H1 (cell line): Measurements from ENCODE around the gene DYNLT3. TPM values are rescaled to one million over a fixed set of nuclear protein-coding genes. Genes with fewer than 3 reads are reported as not detected.

ENCODE experiments used
- CTCF ChIA-PET: fragments of 300-600 bp; sonication (Branson Sonifier 250); formaldehyde crosslinking; loops from one replicate; lab custom pipeline; 2021; ENCODE audit not compliant: partially characterized antibody; lab: Charles Lee
- POLR2A ChIA-PET: fragments of 300-600 bp; sonication (Branson Sonifier 250); formaldehyde crosslinking; loops from one replicate; lab custom pipeline; 2021; ENCODE audit warnings: inconsistent platforms; ENCODE audit not compliant: partially characterized antibody; lab: Charles Lee
- DNase-seq, 2 experiments: peaks; one replicate each; pipeline versions ENCODE4 v3.0.0 to v3.0.0-alpha.2; 2010 to 2022; ENCODE audit warnings: low spot score in 2 of 2, low read depth in 1 of 2, mixed read lengths in 1 of 2
- FAIRE-seq: peaks from 2 replicates; lab custom pipeline; 2011; peaks lifted over from hg19 to GRCh38; lab: Jason Lieb, UNC
- H2AFZ ChIP-seq: 2 replicates; pipeline ENCODE4 v1.8.1; 2012; ENCODE audit warnings: low read length, inconsistent platforms
- H2AK5ac ChIP-seq: 2 replicates; pipeline ENCODE4 v1.6.1; 2013; ENCODE audit warnings: low read depth, low read length
- H2BK120ac ChIP-seq: replicated peaks from 2 replicates; pipeline ENCODE3; 2013; ENCODE audit warnings: low read depth, low read length, inconsistent platforms
- H2BK12ac ChIP-seq: 2 replicates; pipeline ENCODE4 v1.6.1; 2013; ENCODE audit warnings: low read depth, low read length
- H2BK15ac ChIP-seq: 2 replicates; pipeline ENCODE4 v1.6.1; 2013; ENCODE audit warnings: low read length
- H2BK20ac ChIP-seq: 2 replicates; pipeline ENCODE4 v1.6.1; 2013; ENCODE audit warnings: low read length
- H2BK5ac ChIP-seq: 2 replicates; pipeline ENCODE4 v1.6.1; 2013; ENCODE audit warnings: low read depth, low read length
- H3K14ac ChIP-seq: 2 replicates; pipeline ENCODE4 v1.6.1; 2013; ENCODE audit warnings: inconsistent platforms; ENCODE audit not compliant: insufficient read length
- H3K18ac ChIP-seq: 2 replicates; pipeline ENCODE4 v1.6.1; 2013; ENCODE audit warnings: low read length; ENCODE audit errors: extremely low read depth
- H3K23ac ChIP-seq: 2 replicates; pipeline ENCODE4 v1.6.1; 2013; ENCODE audit warnings: inconsistent platforms; ENCODE audit not compliant: insufficient read length
- H3K23me2 ChIP-seq: 2 replicates; pipeline ENCODE4 v1.6.1; 2013; ENCODE audit warnings: low read depth, low read length
- H3K27ac ChIP-seq: 2 replicates; pipeline ENCODE4 v1.6.1; 2011; ENCODE audit warnings: low read depth, low read length, inconsistent platforms
- H3K27me3 ChIP-seq, 4 experiments: replicated peaks in 1 of 4; 1 replicate in 1 of 4; 2 replicates in 3 of 4; pipeline versions ENCODE4 v1.6.1 to v1.8.1; 2011 to 2013; ENCODE audit warnings: low read length in 3 of 4, mild to moderate bottlenecking in 3 of 4, inconsistent platforms in 2 of 4, mixed read lengths in 2 of 4, moderate library complexity in 1 of 4; ENCODE audit not compliant: control insufficient read depth in 3 of 4, insufficient read depth in 3 of 4; ENCODE audit errors: extremely low read depth in 1 of 4
- H3K36me3 ChIP-seq, 4 experiments: 2 replicates each; pipeline versions ENCODE4 v1.6.1 to v1.8.1; 2011 to 2013; ENCODE audit warnings: mild to moderate bottlenecking in 4 of 4, low read length in 3 of 4, moderate library complexity in 2 of 4, control low read depth in 1 of 4, inconsistent platforms in 1 of 4; ENCODE audit not compliant: insufficient read depth in 4 of 4, control insufficient read depth in 2 of 4
- H3K4ac ChIP-seq: replicated peaks from 2 replicates; pipeline ENCODE3; 2013; ENCODE audit warnings: low read length, low read depth, mixed read lengths, inconsistent platforms; ENCODE audit not compliant: insufficient read length
- H3K4me1 ChIP-seq, 4 experiments: replicated peaks in 1 of 4; 1 replicate in 1 of 4; 2 replicates in 3 of 4; pipeline versions ENCODE4 v1.6.1 to v1.8.1; 2011 to 2013; ENCODE audit warnings: low read length in 3 of 4, inconsistent platforms in 2 of 4, mixed read lengths in 1 of 4; ENCODE audit not compliant: insufficient read depth in 4 of 4, control insufficient read depth in 3 of 4
- H3K4me2 ChIP-seq, 2 experiments: 2 replicates each; pipeline versions ENCODE4 v1.6.1 to v1.8.1; 2011 to 2013; ENCODE audit warnings: low read depth in 2 of 2, low read length in 2 of 2, control low read depth in 1 of 2, inconsistent platforms in 1 of 2, mild to moderate bottlenecking in 1 of 2; ENCODE audit not compliant: insufficient read depth in 1 of 2
- H3K4me3 ChIP-seq, 4 experiments: fragments of 200-600, 300-600 bp in 1 of 4; sonication (generic), shearing (Covaris generic), sonication (Bioruptor Twin) in 1 of 4; 2 replicates each; pipeline versions ENCODE4 v1.5.1 to v1.8.1; 2011 to 2016; ENCODE audit warnings: low read length in 4 of 4, low read depth in 3 of 4, control low read depth in 2 of 4, inconsistent platforms in 2 of 4, mild to moderate bottlenecking in 2 of 4, mixed read lengths in 1 of 4, moderate library complexity in 1 of 4; ENCODE audit not compliant: insufficient read depth in 2 of 4; ENCODE audit errors: extremely low read depth in 1 of 4
- H3K56ac ChIP-seq: replicated peaks from 2 replicates; pipeline ENCODE3; 2013; ENCODE audit warnings: low read depth, mild to moderate bottlenecking, mixed read lengths, low read length, inconsistent platforms; ENCODE audit not compliant: insufficient read length
- H3K79me1 ChIP-seq: 2 replicates; pipeline ENCODE4 v1.6.1; 2013; ENCODE audit warnings: low read depth, low read length, control low read depth
- H3K79me2 ChIP-seq, 2 experiments: 2 replicates each; pipeline versions ENCODE4 v1.6.1 to v1.8.1; 2012 to 2013; ENCODE audit warnings: low read length in 2 of 2, mild to moderate bottlenecking in 2 of 2, inconsistent platforms in 1 of 2; ENCODE audit not compliant: insufficient read depth in 2 of 2, control insufficient read depth in 1 of 2
- H3K9ac ChIP-seq, 4 experiments: replicated peaks in 1 of 4; 1 replicate in 1 of 4; 2 replicates in 3 of 4; pipeline versions ENCODE4 v1.6.1 to v1.8.1; 2011 to 2013; ENCODE audit warnings: low read depth in 3 of 4, low read length in 3 of 4, control low read depth in 2 of 4, mild to moderate bottlenecking in 2 of 4, moderate library complexity in 2 of 4, inconsistent platforms in 1 of 4; ENCODE audit errors: extremely low read depth in 1 of 4
- H3K9me3 ChIP-seq, 2 experiments: 2 replicates each; pipeline versions ENCODE4 v1.6.1 to v1.8.1; 2012 to 2013; ENCODE audit warnings: mild to moderate bottlenecking in 2 of 2, moderate library complexity in 2 of 2, control low read depth in 1 of 2, inconsistent platforms in 1 of 2, low read depth in 1 of 2, low read length in 1 of 2, mixed read lengths in 1 of 2; ENCODE audit not compliant: insufficient read depth in 2 of 2
- H4K20me1 ChIP-seq, 2 experiments: replicated peaks in 1 of 2; 2 replicates each; pipeline versions ENCODE3 to v1.8.1; 2011 to 2013; ENCODE audit warnings: inconsistent platforms in 2 of 2, low read length in 2 of 2, mild to moderate bottlenecking in 1 of 2; ENCODE audit not compliant: insufficient read depth in 2 of 2, control insufficient read depth in 1 of 2
- H4K5ac ChIP-seq: 2 replicates; pipeline ENCODE4 v1.6.1; 2013; ENCODE audit warnings: low read length, low read depth, mixed read lengths, inconsistent platforms; ENCODE audit not compliant: insufficient read length
- H4K8ac ChIP-seq: 2 replicates; pipeline ENCODE4 v1.8.0; 2013; ENCODE audit warnings: mild to moderate bottlenecking, moderate library complexity, low read length, inconsistent platforms; ENCODE audit not compliant: insufficient read depth; ENCODE audit errors: extremely low read depth
- H4K91ac ChIP-seq: replicated peaks from 2 replicates; pipeline ENCODE3; 2013; ENCODE audit warnings: low read length, mixed read lengths, inconsistent platforms; ENCODE audit not compliant: insufficient read length
- ATF2 ChIP-seq: IDR thresholded peaks from 2 replicates; pipeline ENCODE4 v1.6.1; 2012; ENCODE audit warnings: low read length, inconsistent platforms
- CBX8 ChIP-seq: fragments of 300-800, 300-1000 bp; sonication (generic); IDR thresholded peaks from 2 replicates; pipeline ENCODE4 v1.7.1; 2016; ENCODE audit warnings: low read depth, low read length, borderline replicate concordance
- CHD2 ChIP-seq: IDR thresholded peaks from 2 replicates; pipeline ENCODE4 v1.6.1; 2012; ENCODE audit warnings: low read length, improper control_type of control experiment
- FOSL1 ChIP-seq: IDR thresholded peaks from 2 replicates; pipeline ENCODE4 v1.6.1; 2011; ENCODE audit warnings: mild to moderate bottlenecking, low read depth, low read length, moderate library complexity; ENCODE audit not compliant: insufficient read depth
- HDAC6 ChIP-seq: IDR thresholded peaks from one replicate; pipeline ENCODE4 v1.7.1; 2012; ENCODE audit warnings: low read depth, mild to moderate bottlenecking, inconsistent platforms, low read length, moderate library complexity
- KDM5A ChIP-seq: fragments of 200-600 bp; IDR thresholded peaks from 2 replicates; pipeline ENCODE4 v1.7.1; 2012; ENCODE audit warnings: mild to moderate bottlenecking, low read length, inconsistent platforms, mixed read lengths
- PHF8 ChIP-seq: fragments of 200-600 bp; sonication (generic); conservative IDR thresholded peaks from 2 replicates; pipeline ENCODE4 v1.7.1; 2012; ENCODE audit warnings: low read depth, mild to moderate bottlenecking, inconsistent platforms, low read length, moderate library complexity
- RFX5 ChIP-seq: IDR thresholded peaks from 2 replicates; pipeline ENCODE4 v1.6.1; 2011; ENCODE audit warnings: low read depth, low read length, improper control_type of control experiment, borderline replicate concordance
- SIRT6 ChIP-seq: IDR thresholded peaks from one replicate; pipeline ENCODE4 v1.7.1; 2012; ENCODE audit warnings: low read length, inconsistent platforms
- SRF ChIP-seq: IDR thresholded peaks from 2 replicates; pipeline ENCODE4 v1.6.1; 2011; ENCODE audit warnings: mild to moderate bottlenecking, low read depth, low read length, moderate library complexity
- SUZ12 ChIP-seq: fragments of 200-600 bp; sonication (generic); IDR thresholded peaks from 2 replicates; pipeline ENCODE4 v1.6.1; 2012; ENCODE audit warnings: mild to moderate bottlenecking, inconsistent platforms, low read length, moderate library complexity, mixed read lengths
- TAF1 ChIP-seq: IDR thresholded peaks from 2 replicates; pipeline ENCODE4 v1.6.1; 2011; ENCODE audit warnings: mild to moderate bottlenecking, low read depth, low read length
- TEAD4 ChIP-seq: IDR thresholded peaks from 2 replicates; pipeline ENCODE4 v1.6.1; 2012; ENCODE audit warnings: low read depth, low read length, inconsistent platforms, mixed read lengths
- ZNF274 ChIP-seq: IDR thresholded peaks from 2 replicates; pipeline ENCODE4 v1.7.0; 2012; ENCODE audit warnings: low read length, borderline replicate concordance; ENCODE audit errors: extremely low read depth
- WGBS, 2 experiments: shearing (Covaris generic) in 1 of 2; methylation state at CpG; one replicate each; pipeline versions ENCODE4 v1.1.6 to v1.1.7; 2013 to 2015; ENCODE audit warnings: low lambda C conversion rate in 2 of 2, mixed read lengths in 2 of 2, inconsistent platforms in 1 of 2, low coverage in 1 of 2, missing lambda C conversion rate in 1 of 2; ENCODE audit not compliant: insufficient replicate concordance in 2 of 2, insufficient coverage in 1 of 2, insufficient read length in 1 of 2; ENCODE audit errors: extremely low coverage in 1 of 2, missing lambda C conversion rate in 1 of 2; 5-methylcytosine and 5-hydroxymethylcytosine counted together
- polyA plus RNA-seq, 7 experiments: library from polyadenylated mRNA; depleted of rRNA in 3 of 7; stranded (reverse) in 5 of 7; unstranded in 2 of 7; fragments of >200 nt in 5 of 7; fragments of 200-250 nt in 2 of 7; gene quantifications; 1 replicate in 5 of 7; 2 replicates in 1 of 7; 4 replicates in 1 of 7; pipeline versions ENCODE4 v1.2.1 to v1.2.3, GENCODE V29; 2011 to 2013; ENCODE audit warnings: missing spikeins in 2 of 7, mixed read lengths in 2 of 7
- total RNA-seq: library from RNA; stranded (reverse); fragmentation: NEBNext Ultra II Directional; extraction: Animal tissue kit (Norgen Biotek cat#: 25700); gene quantifications from 2 replicates; pipeline ENCODE4 v1.2.1, GENCODE V29; 2021

DYNLT3 gene
- total and polyA plus RNA-seq, 2 of the 8 experiments (the other 6 are each of a cell fraction or from before 2014, with no cell fraction given) = 2.3 to 3.5 TPM

DNA sequence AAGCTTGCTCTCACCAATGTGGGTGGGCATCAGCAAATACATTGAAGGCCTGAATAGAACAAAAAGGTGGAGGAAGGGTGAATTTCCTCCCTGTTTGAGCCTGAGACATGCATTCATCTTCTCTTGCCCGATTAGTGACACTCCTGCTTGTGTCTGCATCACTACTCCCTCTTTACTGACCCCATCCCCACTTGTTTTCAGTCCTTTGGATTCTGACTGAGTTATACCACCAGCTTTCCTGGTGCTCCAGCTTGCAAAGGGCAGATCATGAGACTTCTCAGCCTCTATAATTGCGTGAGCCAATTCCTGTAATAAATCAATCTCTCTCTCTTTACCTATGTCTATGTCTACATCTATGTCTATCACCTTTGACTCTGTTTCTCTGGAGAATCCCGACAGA lies 47.4 kb upstream of the DYNLT3 start:
- Histone ChIP-seq H3K4ac (no peak overlapping the region), H3K27me3 (no peaks in the 10 kb centered on the region), H3K79me1 (no peaks in the 10 kb centered on the region), H3K79me2 (no peaks in the 10 kb centered on the region), H3K4me3 (no peak overlapping the region), H3K9me3 (no peaks in the 10 kb centered on the region), H3K4me2 (no peak overlapping the region), H2BK12ac (no peak overlapping the region), H3K23ac (no peak overlapping the region), H2AK5ac (no peak overlapping the region), H2BK20ac (no peak overlapping the region), H3K14ac (no peak overlapping the region), H4K91ac (no peak overlapping the region), H3K9ac (no peak overlapping the region), H2BK15ac (no peak overlapping the region), H4K20me1 (no peaks in the 10 kb centered on the region), H3K23me2 (no peaks in the 10 kb centered on the region), H3K4me1 (no peaks in the 10 kb centered on the region), H4K5ac (no peak overlapping the region), H3K18ac (no peak overlapping the region), H2BK5ac (no peak overlapping the region), H3K36me3 (no peaks in the 10 kb centered on the region), H3K27ac (no peak overlapping the region), H2BK120ac (no peak overlapping the region), H4K8ac (no peak overlapping the region), H2AFZ (no peak overlapping the region; the same call in 1 of the 2 replicates), H3K56ac (no peak overlapping the region)
- FAIRE-seq (no peak), DNase-seq (no peak)
- ChIA-PET CTCF (interaction anchor here (0.7 to 0.9 kb wide), 2 partner anchors 11 to 22 kb away, joined by 3 to 4 read pairs; no protein-coding TSS in a partner anchor), POLR2A (no interaction called here)
- WGBS, 2 experiments = 77% methylated on average over 3 of the region's 3 CpGs; no CpG with 5 or more reads in 1 of the 2 experiments
- TF ChIP-seq CHD2 = no peak
- TF ChIP-seq SIRT6 = no peak
- TF ChIP-seq SRF = no peak
- TF ChIP-seq CBX8 = no peak
- no peak for TF ChIP-seq FOSL1
- no peak for TF ChIP-seq SUZ12
- no peak for TF ChIP-seq KDM5A
- TF ChIP-seq ATF2 = no peak
- no peak for TF ChIP-seq PHF8
- TF ChIP-seq ZNF274 = no peak
- TF ChIP-seq TAF1 = no peak
- no peak for TF ChIP-seq RFX5
- no peak for TF ChIP-seq HDAC6
- no peak for TF ChIP-seq TEAD4
